HFFc6 (cell line): Measurements from ENCODE around the gene MVB12B. TPM values are rescaled to one million over a fixed set of nuclear protein-coding genes. Genes with fewer than 3 reads are reported as not detected.

Experiments used
- DNase-seq: peaks from one replicate; pipeline ENCODE4 v3.0.0-alpha.2; 2018
- H3K27ac Mint-ChIP-seq: 2 replicates; pipeline ENCODE4 v1.8.0; 2020; ENCODE audit warnings: mild to moderate bottlenecking, mixed read lengths
- H3K27me3 Mint-ChIP-seq: 2 replicates; pipeline ENCODE4 v1.8.0; 2021; ENCODE audit warnings: mild to moderate bottlenecking, moderate library complexity, mixed read lengths; ENCODE audit not compliant: insufficient read depth
- H3K36me3 Mint-ChIP-seq: 2 replicates; pipeline ENCODE4 v1.8.0; 2021; ENCODE audit warnings: low read depth, mixed read lengths
- H3K4me1 Mint-ChIP-seq: 2 replicates; pipeline ENCODE4 v1.8.0; 2020; ENCODE audit warnings: low read depth, mixed read lengths
- H3K4me3 Mint-ChIP-seq: 2 replicates; pipeline ENCODE4 v1.8.0; 2020; ENCODE audit warnings: mild to moderate bottlenecking, moderate library complexity, mixed read lengths
- H3K9me3 Mint-ChIP-seq: 2 replicates; pipeline ENCODE4 v1.8.0; 2020; ENCODE audit warnings: mild to moderate bottlenecking, mixed read lengths
- CTCF ChIP-seq: fragments of 200-600 bp; sonication (generic); IDR thresholded peaks from 2 replicates; pipeline ENCODE4 v1.5.0; 2021; ENCODE audit warnings: antibody characterized with exemption, mild to moderate bottlenecking
- total RNA-seq, 6 experiments: library from RNA; stranded (reverse); fragmentation: NEBNext Ultra II Directional; extraction: Animal tissue kit (Norgen Biotek cat#: 25700); gene quantifications; 2 replicates in 1 of 6; 3 replicates in 5 of 6; pipeline ENCODE4 v1.2.3, GENCODE V29; 2021

Gene MVB12B
- total RNA-seq, 6 experiments from 2014 or later = 4.4 to 8.3 (median 6.7) TPM

GRCh38 chr9:126341902-126342301 lies 15.3 kb downstream of the MVB12B start:
- Mint-ChIP-seq H3K9me3 (no peaks in the 10 kb centered on the region), H3K27ac (no peak overlapping the region), H3K4me3 (no peak overlapping the region), H3K27me3 (peaks cover 7% of the 10 kb centered on the region), H3K4me1 (no peaks in the 10 kb centered on the region), H3K36me3 (peaks cover 7% of the 10 kb centered on the region; the same call in 1 of the 2 replicates)
- TF ChIP-seq CTCF = no peak
- no peak for DNase-seq

GRCh38 chr9:126342621-126343031 lies 16.0 kb downstream of the MVB12B start:
- TF ChIP-seq CTCF = no peak
- no peak overlapping the region for H3K27ac Mint-ChIP-seq

GRCh38 chr9:126343271-126343700 lies 16.7 kb downstream of the MVB12B start:
- TF ChIP-seq CTCF = no peak; the same call in 1 of the 2 replicates
- Mint-ChIP-seq H3K9me3 (no peaks in the 10 kb centered on the region), H3K4me1 (no peaks in the 10 kb centered on the region), H3K27me3 (peaks cover 7% of the 10 kb centered on the region), H3K27ac (no peak overlapping the region), H3K4me3 (no peak overlapping the region), H3K36me3 (peaks cover 7% of the 10 kb centered on the region; the same call in 1 of the 2 replicates)
- no peak for DNase-seq

More at GRCh38 chr9:126342621-126343031, 16.0 kb downstream of the MVB12B start:
- Mint-ChIP-seq H3K4me1 (no peaks in the 10 kb centered on the region), H3K27me3 (peaks cover 7% of the 10 kb centered on the region), H3K36me3 (peaks cover 7% of the 10 kb centered on the region; the same call in 1 of the 2 replicates), H3K4me3 (no peak overlapping the region), H3K9me3 (no peaks in the 10 kb centered on the region)
- DNase-seq = no peak

GRCh38 chr9:126346031-126346430 lies 19.4 kb downstream of the MVB12B start:
- Mint-ChIP-seq H3K36me3 (peaks cover 11% of the 10 kb centered on the region), H3K27me3 (peaks cover 3% of the 10 kb centered on the region), H3K4me3 (no peak overlapping the region), H3K27ac (no peak overlapping the region), H3K4me1 (peaks cover 8% of the 10 kb centered on the region; the same call in 1 of the 2 replicates), H3K9me3 (peaks cover 8% of the 10 kb centered on the region)
- no peak for DNase-seq
- TF ChIP-seq CTCF = no peak

GRCh38 chr9:126347093-126347492 lies 20.5 kb downstream of the MVB12B start:
- DNase-seq = no peak
- Mint-ChIP-seq H3K4me3 (no peak overlapping the region), H3K4me1 (peaks cover 8% of the 10 kb centered on the region; the same call in 1 of the 2 replicates), H3K27ac (no peak overlapping the region), H3K27me3 (peaks cover 3% of the 10 kb centered on the region), H3K9me3 (peaks cover 11% of the 10 kb centered on the region), H3K36me3 (peaks cover 14% of the 10 kb centered on the region)
- TF ChIP-seq CTCF = no peak
